ENCODE measurements around the gene NPPC. TPM values are rescaled to one million over a fixed set of nuclear protein-coding genes. Genes with fewer than 3 reads are reported as not detected.

Gene NPPC
- total and polyA plus RNA-seq, 2 of the 8 experiments (the other 6 are each of a cell fraction or from before 2014, with no cell fraction given): 1.3 to 4.7 TPM

DNA sequence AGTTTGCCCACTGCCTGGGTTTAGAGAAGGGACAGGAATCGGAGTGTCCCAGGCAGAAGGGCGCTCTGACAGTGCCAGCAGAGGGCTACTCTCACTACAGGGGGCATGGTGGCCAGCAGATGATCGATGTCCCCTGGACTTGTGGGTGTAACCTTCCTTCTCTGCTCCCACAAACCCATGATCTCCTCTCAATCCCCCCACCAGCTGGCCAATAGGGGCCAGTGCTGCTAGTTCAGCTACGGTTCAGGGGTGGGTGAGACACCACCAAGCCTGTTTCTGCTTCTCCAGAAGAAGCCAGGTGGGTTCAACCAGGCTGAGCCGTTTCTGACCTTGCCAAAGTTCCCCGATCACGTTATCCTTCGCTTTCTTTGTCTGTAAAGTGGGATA, 1.3 kb downstream of the NPPC start:
- Histone ChIP-seq H2AK5ac (ENCODE audit: low read depth, low read length) (no peak overlapping the region), H3K79me2 (ENCODE audit: control insufficient read depth in 1 of 2, insufficient read depth in 2 of 2, low read length in 2 of 2) (no peaks in the 10 kb centered on the region), H3K27ac (ENCODE audit: low read depth, low read length) (no peak overlapping the region), H2BK15ac (ENCODE audit: low read length) (0 out of 2 replicates have a peak overlapping the region, but pooled peaks have one; percentile 61), H4K5ac (ENCODE audit: insufficient read length, low read depth, low read length) (no peak overlapping the region), H3K27me3 (replicated peaks in 1 of 4; ENCODE audit: control insufficient read depth in 3 of 4, extremely low read depth in 1 of 4, insufficient read depth in 3 of 4, low read length in 3 of 4) (peaks cover 24 to 55% (median 43%) of the 10 kb centered on the region in 4 experiments), H3K18ac (ENCODE audit: extremely low read depth, low read length) (no peak overlapping the region; the same call in 1 of the 2 replicates), H3K4me3 (ENCODE audit: extremely low read depth in 1 of 4, insufficient read depth in 2 of 4, low read depth in 3 of 4, low read length in 4 of 4) (peak overlapping the region; percentile 52 to 75 (median 66); a peak in 5 of 8 replicates), H2BK20ac (ENCODE audit: low read length) (no peak overlapping the region), H3K23ac (ENCODE audit: insufficient read length) (no peak overlapping the region), H4K91ac (replicated peaks; ENCODE audit: insufficient read length, low read length) (peak overlapping the region; percentile 87), H3K4me1 (replicated peaks in 1 of 4; ENCODE audit: control insufficient read depth in 3 of 4, insufficient read depth in 4 of 4, low read length in 3 of 4) (peaks cover 3 to 20% (median 14%) of the 10 kb centered on the region in 4 experiments), H2AFZ (ENCODE audit: low read length) (peak overlapping the region; percentile 90; the same call in 1 of the 2 replicates), H3K23me2 (ENCODE audit: low read depth, low read length) (peaks cover 20% of the 10 kb centered on the region), H3K9ac (replicated peaks in 1 of 4; ENCODE audit: extremely low read depth in 1 of 4, low read depth in 3 of 4, low read length in 3 of 4) (no peak overlapping the region), H4K20me1 (replicated peaks in 1 of 2; ENCODE audit: control insufficient read depth in 1 of 2, insufficient read depth in 2 of 2, low read length in 2 of 2) (peaks cover 0 to 2% of the 10 kb centered on the region in 2 experiments), H2BK12ac (ENCODE audit: low read depth, low read length) (peak overlapping the region; percentile 52; the same call in 1 of the 2 replicates), H2BK5ac (ENCODE audit: low read depth, low read length) (no peak overlapping the region), H3K14ac (ENCODE audit: insufficient read length) (no peak overlapping the region), H2BK120ac (replicated peaks; ENCODE audit: low read depth, low read length) (no peak overlapping the region), H3K4ac (replicated peaks; ENCODE audit: insufficient read length, low read depth, low read length) (no peak overlapping the region), H3K4me2 (ENCODE audit: insufficient read depth in 1 of 2, low read depth in 2 of 2, low read length in 2 of 2) (peak overlapping the region; percentile 80 to 100), H3K36me3 (ENCODE audit: control insufficient read depth in 2 of 4, insufficient read depth in 4 of 4, low read length in 3 of 4) (no peaks in the 10 kb centered on the region), H3K56ac (replicated peaks; ENCODE audit: insufficient read length, low read depth, low read length) (no peak overlapping the region), H3K79me1 (ENCODE audit: low read depth, low read length) (no peaks in the 10 kb centered on the region), H3K9me3 (ENCODE audit: insufficient read depth in 2 of 2, low read depth in 1 of 2, low read length in 1 of 2) (no peaks in the 10 kb centered on the region), H4K8ac (ENCODE audit: extremely low read depth, insufficient read depth, low read length) (peak overlapping the region; percentile 79; the same call in 1 of the 2 replicates)
- 38% methylated on average over 7 of the region's 8 CpGs; no CpG with 5 or more reads in 1 of the 2 experiments for WGBS, 2 experiments (ENCODE audit: extremely low coverage in 1 of 2, insufficient coverage in 1 of 2, insufficient read length in 1 of 2, insufficient replicate concordance in 2 of 2, low coverage in 1 of 2, low lambda C conversion rate in 2 of 2, missing lambda C conversion rate in 1 of 2)
- DNase-seq (ENCODE audit: low read depth in 1 of 2, low spot score in 2 of 2) (no peak), FAIRE-seq (no peak)
- CTCF ChIA-PET (ENCODE audit: partially characterized antibody): interaction anchor here (0.6 to 17.2 kb wide), 47 partner anchors 8 to 512 kb away, joined by 3 to 220 read pairs (median 4); no protein-coding TSS in a partner anchor
- no peak for TF ChIP-seq CREB1 (IDR thresholded peaks at IDR 0.05)
- no peak for TF ChIP-seq JUN (IDR thresholded peaks at IDR 0.05; ENCODE audit: low read depth, low read length)
- TF ChIP-seq, protein P1, sequence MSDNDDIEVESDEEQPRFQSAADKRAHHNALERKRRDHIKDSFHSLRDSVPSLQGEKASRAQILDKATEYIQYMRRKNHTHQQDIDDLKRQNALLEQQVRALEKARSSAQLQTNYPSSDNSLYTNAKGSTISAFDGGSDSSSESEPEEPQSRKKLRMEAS (IDR thresholded peaks at IDR 0.05): no peak
- no peak for TF ChIP-seq SRF (IDR thresholded peaks at IDR 0.05; ENCODE audit: low read depth, low read length)
- TF ChIP-seq CEBPB (IDR thresholded peaks at IDR 0.05; ENCODE audit: low read depth, low read length): no peak
- no peak for TF ChIP-seq TBP (IDR thresholded peaks at IDR 0.05; ENCODE audit: low read depth, low read length)
- no peak for TF ChIP-seq SIN3A (conservative IDR thresholded peaks at IDR 0.05 in 1 of 2, IDR thresholded peaks at IDR 0.05 in 1 of 2; ENCODE audit: low read depth in 1 of 2, low read length in 2 of 2)
- TF ChIP-seq RAD21 (IDR thresholded peaks at IDR 0.05 in 1 of 2, conservative IDR thresholded peaks at IDR 0.05 in 1 of 2; ENCODE audit: low read depth in 2 of 2, low read length in 2 of 2): no peak
- no peak for TF ChIP-seq MAFK (IDR thresholded peaks at IDR 0.05; ENCODE audit: low read depth, low read length)
- TF ChIP-seq ASH2L (IDR thresholded peaks at IDR 0.05; ENCODE audit: low read length): no peak
- POLR2A ChIA-PET (ENCODE audit: partially characterized antibody): interaction anchor here (0.8 to 2.5 kb wide), 6 partner anchors 8 to 445 kb away, joined by 3 to 10 read pairs (median 4); partner anchors contain the start of gene DIS3L2

All from H1 (cell line).